PC-9 (cell line): ENCODE data around the gene SORBS1. TPM values are rescaled to one million over a fixed set of nuclear protein-coding genes. Genes with fewer than 3 reads are reported as not detected.

ENCODE experiments used
- BruUV-seq: library from RNA; stranded (reverse); fragments of 400-500 nt; replicated peaks from 2 replicates; lab custom pipeline; 2021; lab: Mats Ljungman, UMichigan
- CTCF ChIA-PET: fragments of 300-600 bp; sonication (Branson Sonifier 250); formaldehyde crosslinking; loops from one replicate; lab custom pipeline; 2022; ENCODE audit warnings: antibody characterized with exemption; lab: Charles Lee
- POLR2A ChIA-PET: fragments of 300-600 bp; sonication (Branson Sonifier 250); formaldehyde crosslinking; loops from one replicate; lab custom pipeline; 2022; ENCODE audit warnings: antibody characterized with exemption; ENCODE audit not compliant: unreplicated experiment; lab: Charles Lee
- DNase-seq, 2 experiments: peaks; one replicate each; pipeline versions ENCODE4 v3.0.0 to v3.0.0-alpha.2; 2015 to 2022; ENCODE audit warnings: mixed read lengths in 1 of 2
- H2AFZ ChIP-seq: fragments of 200-600 bp; sonication (generic); 2 replicates; pipeline ENCODE4 v1.8.1; 2017; ENCODE audit warnings: antibody characterized with exemption
- H3F3A ChIP-seq: fragments of 200-600 bp; sonication (generic); 2 replicates; pipeline ENCODE4 v1.8.1; 2017; ENCODE audit warnings: antibody characterized with exemption, mild to moderate bottlenecking, low read depth; ENCODE audit not compliant: insufficient read depth
- H3K27ac ChIP-seq: fragments of 200-600 bp; sonication (generic); 2 replicates; pipeline ENCODE4 v1.6.1; 2016; ENCODE audit warnings: mixed run types
- H3K27me3 ChIP-seq: fragments of 200-600 bp; sonication (generic); 2 replicates; pipeline ENCODE4 v1.6.1; 2016; ENCODE audit warnings: low read depth, mixed run types; ENCODE audit not compliant: insufficient read depth
- H3K36me3 ChIP-seq: fragments of 200-600 bp; sonication (generic); 2 replicates; pipeline ENCODE4 v1.6.1; 2016; ENCODE audit warnings: low read depth, mixed run types
- H3K4me1 ChIP-seq: fragments of 200-600 bp; sonication (generic); replicated peaks from 2 replicates; pipeline ENCODE4 v1.6.1; 2016; ENCODE audit warnings: mixed run types; ENCODE audit not compliant: insufficient read depth
- H3K4me2 ChIP-seq: fragments of 200-600 bp; sonication (generic); 2 replicates; pipeline ENCODE4 v1.6.1; 2017; ENCODE audit warnings: mixed run types
- H3K4me3 ChIP-seq: fragments of 200-600 bp; sonication (generic); 2 replicates; pipeline ENCODE4 v1.6.1; 2016; ENCODE audit warnings: mixed run types
- H3K79me2 ChIP-seq: fragments of 200-600 bp; sonication (generic); 2 replicates; pipeline ENCODE4 v1.6.1; 2017; ENCODE audit warnings: low read depth, mixed run types
- H3K9me2 ChIP-seq: fragments of 200-600 bp; sonication (generic); 2 replicates; pipeline ENCODE4 v1.8.1; 2017; ENCODE audit warnings: mild to moderate bottlenecking; ENCODE audit not compliant: insufficient read depth
- H3K9me3 ChIP-seq: fragments of 200-600 bp; sonication (generic); 2 replicates; pipeline ENCODE4 v1.8.1; 2016; ENCODE audit warnings: low read depth; ENCODE audit not compliant: insufficient read depth
- H4K20me1 ChIP-seq: fragments of 200-600 bp; sonication (generic); 2 replicates; pipeline ENCODE4 v1.8.1; 2017; ENCODE audit not compliant: insufficient read depth
- EZH2 ChIP-seq: fragments of 200-600 bp; sonication (generic); IDR thresholded peaks from 2 replicates; pipeline ENCODE4 v1.8.0; 2017; ENCODE audit warnings: antibody characterized with exemption, low read depth
- intact Hi-C: fragments of 100-400 bp; cut with micrococcal nuclease; formaldehyde crosslinking; loops from one replicate; pipeline ENCODE4 v1.10.0; 2022; ENCODE audit not compliant: unreplicated experiment
- total RNA-seq: library from RNA; stranded (reverse); gene quantifications from 2 replicates; pipeline ENCODE4 v1.2.3, GENCODE V29; 2021
- TF ChIP-seq, protein P1 (sequence below): fragments of 200-600 bp; sonication (generic); conservative IDR thresholded peaks from 2 replicates; pipeline ENCODE4 v1.6.1; 2017; ENCODE audit warnings: mixed run types, antibody characterized with exemption, mild to moderate bottlenecking, moderate library complexity

Gene SORBS1
- total RNA-seq, 1 experiment from 2014 or later, result 5.0 TPM

DNA sequence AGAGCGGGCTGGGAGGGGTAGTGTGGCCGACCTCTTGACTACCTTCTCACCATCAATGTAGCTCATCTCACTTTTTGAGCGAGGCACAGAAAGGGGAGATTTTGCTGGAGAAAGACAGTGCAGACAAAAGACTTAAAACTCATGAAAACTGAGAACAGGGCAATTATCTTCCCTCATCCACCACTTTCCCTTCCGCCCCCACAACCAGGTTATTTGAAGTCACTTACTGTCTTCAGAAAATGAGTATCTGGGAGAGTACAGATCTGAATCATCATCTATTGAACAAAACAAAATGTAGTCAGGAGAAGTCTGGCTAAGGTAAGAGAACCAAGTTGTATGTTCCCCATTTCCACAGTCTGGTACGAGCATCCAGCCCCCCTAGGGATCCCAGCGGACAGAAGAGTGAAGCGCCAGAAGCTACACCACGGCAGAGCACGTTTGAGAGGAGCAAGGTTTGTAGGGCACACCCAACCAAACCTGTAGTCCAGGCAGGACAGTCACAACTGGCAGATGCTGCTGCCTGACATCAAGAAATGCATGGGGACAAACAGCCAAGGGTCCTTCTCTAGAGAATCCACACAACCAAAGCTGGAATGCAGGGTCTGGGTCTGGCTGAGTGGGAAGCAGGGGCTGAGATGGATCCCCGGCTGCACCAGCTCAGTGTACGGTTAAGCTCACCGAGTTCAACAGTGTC lies 177.0 kb downstream of the SORBS1 start:
- CTCF ChIA-PET, result no interaction called here
- H3K4me3 ChIP-seq, result no peak overlapping the region
- POLR2A ChIA-PET, result no interaction called here
- TF ChIP-seq, protein P1, sequence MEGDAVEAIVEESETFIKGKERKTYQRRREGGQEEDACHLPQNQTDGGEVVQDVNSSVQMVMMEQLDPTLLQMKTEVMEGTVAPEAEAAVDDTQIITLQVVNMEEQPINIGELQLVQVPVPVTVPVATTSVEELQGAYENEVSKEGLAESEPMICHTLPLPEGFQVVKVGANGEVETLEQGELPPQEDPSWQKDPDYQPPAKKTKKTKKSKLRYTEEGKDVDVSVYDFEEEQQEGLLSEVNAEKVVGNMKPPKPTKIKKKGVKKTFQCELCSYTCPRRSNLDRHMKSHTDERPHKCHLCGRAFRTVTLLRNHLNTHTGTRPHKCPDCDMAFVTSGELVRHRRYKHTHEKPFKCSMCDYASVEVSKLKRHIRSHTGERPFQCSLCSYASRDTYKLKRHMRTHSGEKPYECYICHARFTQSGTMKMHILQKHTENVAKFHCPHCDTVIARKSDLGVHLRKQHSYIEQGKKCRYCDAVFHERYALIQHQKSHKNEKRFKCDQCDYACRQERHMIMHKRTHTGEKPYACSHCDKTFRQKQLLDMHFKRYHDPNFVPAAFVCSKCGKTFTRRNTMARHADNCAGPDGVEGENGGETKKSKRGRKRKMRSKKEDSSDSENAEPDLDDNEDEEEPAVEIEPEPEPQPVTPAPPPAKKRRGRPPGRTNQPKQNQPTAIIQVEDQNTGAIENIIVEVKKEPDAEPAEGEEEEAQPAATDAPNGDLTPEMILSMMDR, result no peak
- no peak for TF ChIP-seq EZH2
- intact Hi-C loops, result no loop called here
- no peaks in the 10 kb centered on the region for H3K9me3 ChIP-seq
- no TSS peak for BruUV-seq
- H3K36me3 ChIP-seq, result no peaks in the 10 kb centered on the region
- H3K4me2 ChIP-seq, result no peak overlapping the region
- H3F3A ChIP-seq, result no peaks in the 10 kb centered on the region
- peaks cover 14% of the 10 kb centered on the region for H3K4me1 ChIP-seq
- H4K20me1 ChIP-seq, result no peaks in the 10 kb centered on the region
- no peaks in the 10 kb centered on the region for H3K9me2 ChIP-seq
- no peaks in the 10 kb centered on the region for H3K79me2 ChIP-seq
- no peak for DNase-seq
- H3K27me3 ChIP-seq, result no peaks in the 10 kb centered on the region
- no peak overlapping the region for H3K27ac ChIP-seq
- H2AFZ ChIP-seq, result no peak overlapping the region

DNA sequence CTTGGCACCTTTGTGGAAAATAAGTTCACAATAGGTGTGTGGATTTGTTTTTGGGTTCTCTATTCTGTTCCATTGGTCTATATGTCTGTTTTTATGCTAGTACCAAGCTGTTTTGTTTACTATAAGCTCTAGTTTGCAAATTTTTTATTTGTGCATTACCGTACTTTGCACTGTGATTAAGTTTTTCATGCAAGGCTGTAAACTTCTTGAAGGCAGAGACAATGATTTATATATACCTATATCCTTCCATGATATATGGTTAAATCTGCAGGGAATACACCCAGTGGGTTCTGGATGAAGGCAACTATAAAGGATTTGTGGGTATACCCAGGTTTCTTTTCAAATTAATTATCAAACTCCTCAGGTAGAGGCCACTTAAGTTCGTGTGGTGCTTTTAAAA lies 178.6 kb downstream of the SORBS1 start:
- no peaks in the 10 kb centered on the region for H3F3A ChIP-seq
- H3K4me2 ChIP-seq, result no peak overlapping the region
- H2AFZ ChIP-seq, result no peak overlapping the region
- no peak for DNase-seq
- no peaks in the 10 kb centered on the region for H3K36me3 ChIP-seq
- H3K9me2 ChIP-seq, result no peaks in the 10 kb centered on the region
- H3K4me3 ChIP-seq, result no peak overlapping the region
- H3K27ac ChIP-seq, result no peak overlapping the region
- CTCF ChIA-PET, result no interaction called here
- H3K9me3 ChIP-seq, result no peaks in the 10 kb centered on the region
- intact Hi-C loops, result no loop called here
- no TSS peak for BruUV-seq
- H3K27me3 ChIP-seq, result no peaks in the 10 kb centered on the region
- TF ChIP-seq, protein P1, result no peak
- no peak for TF ChIP-seq EZH2
- no peaks in the 10 kb centered on the region for H4K20me1 ChIP-seq
- H3K79me2 ChIP-seq, result no peaks in the 10 kb centered on the region
- H3K4me1 ChIP-seq, result no peaks in the 10 kb centered on the region
- POLR2A ChIA-PET, result no interaction called here

DNA sequence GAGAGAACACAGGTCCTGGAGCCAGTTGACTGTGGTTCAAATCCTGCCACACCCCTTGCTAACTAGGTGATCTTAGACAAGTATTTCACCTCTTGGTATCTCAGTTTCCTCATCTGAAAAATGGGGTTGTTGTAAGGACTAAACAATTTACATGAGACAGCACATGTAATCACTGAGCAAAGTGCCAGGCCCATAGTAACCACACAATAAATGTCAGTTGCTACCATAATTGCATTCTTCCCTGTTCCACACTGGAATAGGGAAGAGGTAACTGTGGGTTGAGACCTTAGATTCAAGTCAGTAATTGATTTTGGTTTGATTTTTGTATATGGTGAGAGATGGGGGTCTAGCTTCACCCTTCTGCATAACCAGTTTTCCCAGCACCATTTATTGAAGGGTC lies 179.0 kb downstream of the SORBS1 start:
- Histone ChIP-seq H3K79me2 (no peaks in the 10 kb centered on the region), H3K9me2 (no peaks in the 10 kb centered on the region), H3F3A (no peaks in the 10 kb centered on the region), H3K9me3 (no peaks in the 10 kb centered on the region), H3K4me2 (no peak overlapping the region), H3K27ac (no peak overlapping the region), H3K36me3 (no peaks in the 10 kb centered on the region), H3K27me3 (no peaks in the 10 kb centered on the region), H3K4me3 (no peak overlapping the region), H4K20me1 (no peaks in the 10 kb centered on the region), H3K4me1 (no peaks in the 10 kb centered on the region), H2AFZ (no peak overlapping the region)
- intact Hi-C loops, result no loop called here
- TF ChIP-seq, protein P1, result no peak
- TF ChIP-seq EZH2, result no peak
- ChIA-PET POLR2A (no interaction called here), CTCF (no interaction called here)
- no peak for DNase-seq
- no TSS peak for BruUV-seq
